NCI-H2171 (cell line): ENCODE results near the gene LRCH1.

ENCODE experiments used
- DNase-seq: peaks from one replicate; lab custom pipeline; 2025; lab: John Stamatoyannopoulos, UW

LRCH1 gene

DNA sequence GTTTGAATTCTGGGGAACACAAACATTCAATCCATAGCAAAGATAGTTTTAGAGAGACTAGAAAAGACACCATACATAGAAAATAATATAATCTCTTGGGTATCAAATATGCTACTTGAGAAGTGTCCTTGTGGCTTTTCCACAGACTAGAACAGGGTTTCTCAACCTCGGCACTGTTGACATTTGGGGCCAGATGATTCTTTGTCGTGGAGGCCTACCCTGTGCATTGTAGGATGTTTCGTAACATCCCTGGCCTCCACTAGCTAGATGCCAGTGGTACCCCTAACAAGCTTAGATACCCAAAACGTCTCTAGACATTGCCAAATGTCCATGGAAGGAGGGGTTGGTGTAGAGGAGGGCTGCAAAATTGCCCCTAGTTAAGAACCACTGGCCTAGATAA is 246.2 kb downstream of the LRCH1 start:
- DNase-seq: no peak

GRCh38 chr13:46801858-46802257 is 248.9 kb downstream of the LRCH1 start:
- DNase-seq: no peak
